SK-N-SH (cell line): ENCODE measurements around the gene AGAP9. TPM values are rescaled to one million over a fixed set of nuclear protein-coding genes. Genes with fewer than 3 reads are reported as not detected.
"Not testable (repeated sequence)": the region's sequence is repeated elsewhere in the genome, so short reads cannot be mapped to it uniquely, and the experiment has no call there.

Source experiments
- CTCF ChIA-PET: fragments of 300-600, 350-600 bp; formaldehyde crosslinking; extraction: SDS; loops from one replicate; lab custom pipeline; 2021; lab: Yijun Ruan, JAX
- POLR2A ChIA-PET: fragments of 350-600 bp; sonication (Branson Sonifier 250); formaldehyde crosslinking; extraction: SDS; loops from one replicate; lab custom pipeline; 2020; ENCODE audit warnings: antibody characterized with exemption, inconsistent platforms; lab: Yijun Ruan, JAX
- DNase-seq: peaks from one replicate; pipeline ENCODE4 v3.0.0; 2012
- H2AFZ ChIP-seq: fragments of 200-600 bp; sonication (generic); 2 replicates; pipeline ENCODE4 v1.8.1; 2016; ENCODE audit warnings: antibody characterized with exemption, mild to moderate bottlenecking, low read depth
- H3F3A ChIP-seq: fragments of 200-600 bp; sonication (generic); replicated peaks from 2 replicates; pipeline ENCODE3; 2016; ENCODE audit warnings: antibody characterized with exemption, mild to moderate bottlenecking; ENCODE audit not compliant: insufficient read depth
- H3K27ac ChIP-seq, 2 experiments: fragments of 200-500 bp in 1 of 2; fragments of 200-600 bp in 1 of 2; sonication (Bioruptor generic) in 1 of 2; sonication (generic), shearing (Covaris generic) in 1 of 2; 2 replicates each; pipeline versions ENCODE4 v1.5.1 to v1.6.1; 2014 to 2016; ENCODE audit warnings: low read depth in 2 of 2, inconsistent platforms in 1 of 2, low read length in 1 of 2, mild to moderate bottlenecking in 1 of 2, mixed read lengths in 1 of 2
- H3K27me3 ChIP-seq: fragments of 200-600 bp; sonication (generic), shearing (Covaris generic); 2 replicates; pipeline ENCODE4 v1.6.1; 2016; ENCODE audit warnings: mixed run types; ENCODE audit not compliant: insufficient read depth
- H3K36me3 ChIP-seq, 2 experiments: fragments of 200-500 bp in 1 of 2; fragments of 200-600 bp in 1 of 2; sonication (Bioruptor generic) in 1 of 2; sonication (generic) in 1 of 2; replicated peaks in 1 of 2; 2 replicates each; pipeline versions ENCODE3 to v1.5.1; 2014 to 2016; ENCODE audit warnings: low read length in 1 of 2, mild to moderate bottlenecking in 1 of 2; ENCODE audit not compliant: insufficient read depth in 2 of 2, control insufficient read depth in 1 of 2
- H3K4me1 ChIP-seq, 2 experiments: fragments of 200-500 bp in 1 of 2; fragments of 200-600 bp in 1 of 2; sonication (Bioruptor generic) in 1 of 2; sonication (generic), shearing (Covaris generic) in 1 of 2; 2 replicates each; pipeline versions ENCODE4 v1.5.1 to v1.6.1; 2014 to 2016; ENCODE audit warnings: low read depth in 1 of 2, low read length in 1 of 2, mixed run types in 1 of 2; ENCODE audit not compliant: insufficient read depth in 2 of 2, control insufficient read depth in 1 of 2
- H3K4me2 ChIP-seq: fragments of 200-600 bp; sonication (generic), shearing (Covaris generic); 2 replicates; pipeline ENCODE4 v1.6.1; 2017; ENCODE audit warnings: mixed run types
- H3K4me3 ChIP-seq, 2 experiments: fragments of 200-500 bp in 1 of 2; fragments of 200-600 bp in 1 of 2; sonication (Bioruptor generic) in 1 of 2; sonication (generic), shearing (Covaris generic) in 1 of 2; 2 replicates each; pipeline versions ENCODE4 v1.5.1 to v1.8.1; 2014 to 2016; ENCODE audit warnings: low read depth in 2 of 2, inconsistent platforms in 1 of 2, low read length in 1 of 2, mild to moderate bottlenecking in 1 of 2, mixed read lengths in 1 of 2, moderate library complexity in 1 of 2
- H3K79me2 ChIP-seq: fragments of 200-600 bp; sonication (generic); 2 replicates; pipeline ENCODE4 v1.8.1; 2017; ENCODE audit warnings: mild to moderate bottlenecking; ENCODE audit not compliant: insufficient read depth
- H3K9ac ChIP-seq: fragments of 200-600 bp; sonication (generic); 2 replicates; pipeline ENCODE4 v1.6.1; 2017; ENCODE audit warnings: mixed run types
- H3K9me2 ChIP-seq: fragments of 200-600 bp; sonication (generic); 2 replicates; pipeline ENCODE4 v1.6.1; 2017; ENCODE audit warnings: mixed run types
- H3K9me3 ChIP-seq: fragments of 200-600 bp; sonication (generic); 2 replicates; pipeline ENCODE4 v1.6.1; 2017; ENCODE audit warnings: mixed run types, mild to moderate bottlenecking, moderate library complexity
- H4K20me1 ChIP-seq: fragments of 200-600 bp; sonication (generic); 2 replicates; pipeline ENCODE4 v1.6.1; 2017; ENCODE audit warnings: mild to moderate bottlenecking, mixed run types; ENCODE audit not compliant: insufficient read depth
- ELF1 ChIP-seq: IDR thresholded peaks from 2 replicates; pipeline ENCODE4 v1.4.0; 2012
- EP300 ChIP-seq, 2 experiments: IDR thresholded peaks; 2 replicates each; pipeline versions ENCODE4 v1.4.0 to v1.6.1; 2012; ENCODE audit warnings: borderline replicate concordance in 1 of 2, low read depth in 1 of 2, low read length in 1 of 2
- FOSL2 ChIP-seq: IDR thresholded peaks from 2 replicates; pipeline ENCODE4 v1.4.0; 2012; ENCODE audit warnings: low read depth, mild to moderate bottlenecking, moderate library complexity, borderline replicate concordance
- FOXM1 ChIP-seq: IDR thresholded peaks from 2 replicates; pipeline ENCODE4 v1.4.0; 2012; ENCODE audit warnings: low read depth, mild to moderate bottlenecking
- GABPA ChIP-seq: IDR thresholded peaks from 2 replicates; pipeline ENCODE4 v1.4.0; 2012; ENCODE audit warnings: low read depth, mild to moderate bottlenecking
- GATA2 ChIP-seq: sonication (generic); formaldehyde crosslinking; IDR thresholded peaks from 2 replicates; pipeline ENCODE4 v1.5.0; 2020; ENCODE audit warnings: mild to moderate bottlenecking, missing genetic modification reagents
- IRF3 ChIP-seq: fragments of 150-350 bp; IDR thresholded peaks from 2 replicates; pipeline ENCODE4 v1.6.1; 2016; ENCODE audit warnings: mild to moderate bottlenecking, low read depth, low read length
- MXI1 ChIP-seq: IDR thresholded peaks from 2 replicates; pipeline ENCODE4 v1.6.1; 2012; ENCODE audit warnings: mild to moderate bottlenecking, low read depth, low read length, improper control_type of control experiment
- NFIC ChIP-seq: IDR thresholded peaks from 2 replicates; pipeline ENCODE4 v1.4.0; 2012; ENCODE audit warnings: borderline replicate concordance
- NRF1 ChIP-seq: IDR thresholded peaks from 2 replicates; pipeline ENCODE4 v1.6.1; 2012; ENCODE audit warnings: low read depth, mild to moderate bottlenecking, low read length
- PBX3 ChIP-seq: IDR thresholded peaks from 2 replicates; pipeline ENCODE4; 2012
- POLR2AphosphoS5 ChIP-seq: IDR thresholded peaks from 2 replicates; pipeline ENCODE4 v1.6.1; 2012; ENCODE audit warnings: low read depth, low read length
- RAD21 ChIP-seq: IDR thresholded peaks from 2 replicates; pipeline ENCODE4 v1.6.1; 2012; ENCODE audit warnings: mild to moderate bottlenecking, low read length
- RCOR1 ChIP-seq: fragments of 150-350 bp; IDR thresholded peaks from 2 replicates; pipeline ENCODE4 v1.6.1; 2017; ENCODE audit warnings: antibody characterized with exemption, low read length
- SIN3A ChIP-seq: IDR thresholded peaks from 2 replicates; pipeline ENCODE4 v1.6.1; 2012; ENCODE audit warnings: low read depth, mild to moderate bottlenecking, low read length, moderate library complexity, borderline replicate concordance
- TAF1 ChIP-seq: IDR thresholded peaks from 2 replicates; pipeline ENCODE4 v1.6.1; 2012; ENCODE audit warnings: low read depth, mild to moderate bottlenecking, low read length, moderate library complexity, borderline replicate concordance
- TCF12 ChIP-seq: IDR thresholded peaks from 2 replicates; pipeline ENCODE4 v1.4.0; 2012
- TEAD4 ChIP-seq: IDR thresholded peaks from 2 replicates; pipeline ENCODE4 v1.4.0; 2012; ENCODE audit warnings: mild to moderate bottlenecking, borderline replicate concordance; ENCODE audit not compliant: insufficient read depth
- WGBS: methylation state at CpG from one replicate; pipeline ENCODE4 v1.1.6; 2017; ENCODE audit warnings: low lambda C conversion rate; 5-methylcytosine and 5-hydroxymethylcytosine counted together
- polyA plus RNA-seq, 3 experiments: library from polyadenylated mRNA; depleted of rRNA; stranded (reverse); fragments of >200 nt; gene quantifications; 2 replicates each; pipeline ENCODE4 v1.2.3, GENCODE V29; 2012
- TF ChIP-seq, protein P1 (sequence below): IDR thresholded peaks from 2 replicates; pipeline ENCODE4 v1.4.0; 2012; ENCODE audit warnings: low read depth, borderline replicate concordance

AGAP9 gene
- polyA plus RNA-seq, 1 of the 3 experiments (the other 2 are of a cell fraction): 9.1 TPM

GRCh38 chr10:47456079-47456785 is 67.2 kb downstream of the AGAP9 start:
- Histone ChIP-seq H3K9me3 (no peaks in the 10 kb centered on the region), H3K9me2 (no peaks in the 10 kb centered on the region), H3K9ac (no peak overlapping the region), H3K4me1 (peaks cover 0 to 5% of the 10 kb centered on the region in 2 experiments; a peak in 1 of 4 replicates), H3K36me3 (no peaks in the 10 kb centered on the region), H4K20me1 (no peaks in the 10 kb centered on the region), H3K4me2 (no peak overlapping the region), H3K79me2 (no peaks in the 10 kb centered on the region), H3K4me3 (no peak overlapping the region), H3K27me3 (no peaks in the 10 kb centered on the region), H3K27ac (no peak overlapping the region), H2AFZ (no peak overlapping the region), H3F3A (no peaks in the 10 kb centered on the region)
- POLR2A ChIA-PET: no interaction called here
- no peak for TF ChIP-seq FOXM1
- no peak for TF ChIP-seq GABPA
- no peak for TF ChIP-seq POLR2AphosphoS5
- TF ChIP-seq TEAD4: no peak
- no peak for TF ChIP-seq MXI1
- no peak for TF ChIP-seq PBX3
- no peak for TF ChIP-seq NFIC
- TF ChIP-seq IRF3: no peak
- no peak for TF ChIP-seq SIN3A
- TF ChIP-seq FOSL2: no peak
- no peak for TF ChIP-seq TCF12
- TF ChIP-seq, protein P1, sequence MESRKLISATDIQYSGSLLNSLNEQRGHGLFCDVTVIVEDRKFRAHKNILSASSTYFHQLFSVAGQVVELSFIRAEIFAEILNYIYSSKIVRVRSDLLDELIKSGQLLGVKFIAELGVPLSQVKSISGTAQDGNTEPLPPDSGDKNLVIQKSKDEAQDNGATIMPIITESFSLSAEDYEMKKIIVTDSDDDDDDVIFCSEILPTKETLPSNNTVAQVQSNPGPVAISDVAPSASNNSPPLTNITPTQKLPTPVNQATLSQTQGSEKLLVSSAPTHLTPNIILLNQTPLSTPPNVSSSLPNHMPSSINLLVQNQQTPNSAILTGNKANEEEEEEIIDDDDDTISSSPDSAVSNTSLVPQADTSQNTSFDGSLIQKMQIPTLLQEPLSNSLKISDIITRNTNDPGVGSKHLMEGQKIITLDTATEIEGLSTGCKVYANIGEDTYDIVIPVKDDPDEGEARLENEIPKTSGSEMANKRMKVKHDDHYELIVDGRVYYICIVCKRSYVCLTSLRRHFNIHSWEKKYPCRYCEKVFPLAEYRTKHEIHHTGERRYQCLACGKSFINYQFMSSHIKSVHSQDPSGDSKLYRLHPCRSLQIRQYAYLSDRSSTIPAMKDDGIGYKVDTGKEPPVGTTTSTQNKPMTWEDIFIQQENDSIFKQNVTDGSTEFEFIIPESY: no peak
- TF ChIP-seq EP300 (IDR thresholded peaks at IDR 0.05; ENCODE audit: borderline replicate concordance in 1 of 2, low read depth in 1 of 2, low read length in 1 of 2): no peak
- no peak for TF ChIP-seq RCOR1
- TF ChIP-seq ELF1: no peak
- TF ChIP-seq RAD21: no peak
- no peak for TF ChIP-seq GATA2 (CRISPR knock-in tag)
- TF ChIP-seq TAF1: no peak
- TF ChIP-seq NRF1: no peak
- CTCF ChIA-PET: no interaction called here
- DNase-seq: no peak
- WGBS: 95% methylated on average over 4 of the region's 8 CpGs

DNA sequence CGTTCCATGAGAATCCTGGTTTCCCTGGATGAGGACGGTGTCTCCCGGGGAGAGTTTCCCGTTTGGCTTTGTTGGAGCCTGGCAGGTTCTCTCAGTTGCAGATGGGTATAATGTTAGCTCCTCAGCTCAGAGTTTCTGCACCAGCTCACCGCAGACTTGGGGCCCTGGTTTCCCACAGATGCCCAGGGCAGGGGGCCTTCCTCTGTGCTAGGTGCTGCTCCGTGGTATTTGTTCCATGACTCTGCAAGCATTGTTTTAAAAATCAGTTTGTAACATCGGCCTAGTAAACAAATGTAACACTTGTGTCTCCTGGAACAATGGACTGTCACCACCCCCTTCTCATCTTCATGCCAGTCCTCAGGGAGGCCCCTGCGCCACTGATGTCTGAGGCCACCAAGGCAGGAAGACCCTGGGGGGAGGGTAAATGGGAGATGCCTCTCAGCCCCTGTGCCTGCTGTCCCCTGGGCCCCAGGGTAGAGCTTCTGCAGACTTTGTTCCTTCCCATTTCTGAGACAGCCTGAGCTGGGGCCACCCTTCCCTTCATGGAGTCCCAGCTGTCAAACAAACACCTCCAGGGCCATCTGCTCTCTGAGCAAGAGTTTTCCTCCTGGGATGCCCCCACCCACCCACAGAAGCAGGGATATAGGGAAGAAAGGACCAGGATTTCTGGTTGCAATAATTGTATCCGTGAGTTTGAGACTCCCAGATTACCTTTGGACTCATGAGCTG is 67.9 kb downstream of the AGAP9 start:
- WGBS: 92% methylated on average over 9 of the region's 9 CpGs
- H3K79me2 ChIP-seq, H3K9ac ChIP-seq, H3K9me2 ChIP-seq, H4K20me1 ChIP-seq, H3K4me1 ChIP-seq, H3K27ac ChIP-seq, H3K36me3 ChIP-seq, H3K27me3 ChIP-seq, H2AFZ ChIP-seq, H3K9me3 ChIP-seq, POLR2A ChIA-PET, H3K4me3 ChIP-seq, DNase-seq, CTCF ChIA-PET, H3K4me2 ChIP-seq, H3F3A ChIP-seq: not testable (repeated sequence)
